HEK293 (cell line): ENCODE measurements around the gene SLC38A1.

ENCODE experiments used
- CTCF ChIA-PET: fragments of 350-600 bp; formaldehyde crosslinking; extraction: SDS; loops from one replicate; lab custom pipeline; 2021; ENCODE audit warnings: antibody characterized with exemption; lab: Yijun Ruan, JAX
- POLR2A ChIA-PET: fragments of 300-600 bp; formaldehyde crosslinking; extraction: SDS; loops from one replicate; lab custom pipeline; 2020; ENCODE audit warnings: antibody characterized with exemption, inconsistent platforms; lab: Yijun Ruan, JAX
- H3K27ac ChIP-seq: fragments of 200-500 bp; sonication (Bioruptor generic); 2 replicates; pipeline ENCODE4 v1.5.1; 2014; ENCODE audit warnings: low read depth, low read length, control low read depth, inconsistent platforms; ENCODE audit errors: extremely low read depth
- H3K36me3 ChIP-seq, 2 experiments: fragments of 200-500 bp in 1 of 2; sonication (Bioruptor generic) in 1 of 2; 1 replicate in 1 of 2; 2 replicates in 1 of 2; pipeline ENCODE4 v1.5.1; 2014 to 2017; ENCODE audit warnings: inconsistent platforms in 2 of 2, low read length in 2 of 2; ENCODE audit not compliant: control insufficient read depth in 2 of 2, insufficient read depth in 1 of 2
- H3K4me1 ChIP-seq: fragments of 200-500 bp; sonication (Bioruptor generic); 2 replicates; pipeline ENCODE4 v1.5.1; 2014; ENCODE audit warnings: mild to moderate bottlenecking, low read length, inconsistent platforms; ENCODE audit not compliant: control insufficient read depth, insufficient read depth
- H3K4me3 ChIP-seq: 2 replicates; pipeline ENCODE4 v1.5.1; 2011; ENCODE audit warnings: low read depth, mild to moderate bottlenecking, control low read depth, low read length, moderate library complexity
- H3K9me3 ChIP-seq: fragments of 200-500 bp; sonication (Bioruptor generic); 2 replicates; pipeline ENCODE4 v1.5.1; 2014; ENCODE audit warnings: low read depth, low read length, inconsistent platforms; ENCODE audit not compliant: control insufficient read depth, insufficient read depth
- BCL11A ChIP-seq: fragments of 450-650 bp; formaldehyde crosslinking; IDR thresholded peaks from 2 replicates; pipeline ENCODE4 v1.5.1; 2016; ENCODE audit warnings: low read depth, missing biosample characterization, missing genetic modification characterization
- KLF16 ChIP-seq: fragments of 450-650 bp; formaldehyde crosslinking; IDR thresholded peaks from 2 replicates; pipeline ENCODE4 v1.5.1; 2017; ENCODE audit warnings: missing biosample characterization, missing genetic modification characterization
- SETDB1 ChIP-seq: IDR thresholded peaks from one replicate; pipeline ENCODE4 v1.6.1; 2017; ENCODE audit warnings: mild to moderate bottlenecking, low read length, moderate library complexity, mixed read lengths; ENCODE audit not compliant: insufficient read length
- ZBTB20 ChIP-seq: fragments of 450-650 bp; formaldehyde crosslinking; IDR thresholded peaks from 2 replicates; pipeline ENCODE4 v1.5.1; 2016; ENCODE audit warnings: missing biosample characterization, missing genetic modification characterization
- ZBTB48 ChIP-seq: fragments of 450-650 bp; formaldehyde crosslinking; IDR thresholded peaks from 2 replicates; pipeline ENCODE4 v1.5.1; 2016; ENCODE audit warnings: missing biosample characterization, missing genetic modification characterization
- ZBTB49 ChIP-seq: fragments of 450-650 bp; formaldehyde crosslinking; IDR thresholded peaks from 2 replicates; pipeline ENCODE4 v1.5.1; 2016; ENCODE audit warnings: missing biosample characterization, missing genetic modification characterization, low read depth
- ZNF114 ChIP-seq: fragments of 450-650 bp; formaldehyde crosslinking; IDR thresholded peaks from 2 replicates; pipeline ENCODE4 v1.5.0; 2017; ENCODE audit warnings: missing biosample characterization, missing genetic modification characterization
- ZNF184 ChIP-seq: fragments of 450-650 bp; IDR thresholded peaks from 2 replicates; pipeline ENCODE4 v1.5.1; 2018; ENCODE audit warnings: missing biosample characterization, mild to moderate bottlenecking, missing genetic modification characterization
- ZNF214 ChIP-seq: fragments of 450-650 bp; formaldehyde crosslinking; IDR thresholded peaks from 2 replicates; pipeline ENCODE4 v1.5.1; 2017; ENCODE audit warnings: missing biosample characterization, mild to moderate bottlenecking, missing genetic modification characterization, borderline replicate concordance
- ZNF404 ChIP-seq: fragments of 450-650 bp; formaldehyde crosslinking; IDR thresholded peaks from 2 replicates; pipeline ENCODE4 v1.5.1; 2017; ENCODE audit warnings: missing biosample characterization, missing genetic modification characterization
- ZNF473 ChIP-seq: fragments of 450-650 bp; formaldehyde crosslinking; IDR thresholded peaks from 2 replicates; pipeline ENCODE4 v1.5.1; 2017; ENCODE audit warnings: missing biosample characterization, missing genetic modification characterization
- ZNF510 ChIP-seq: fragments of 450-650 bp; formaldehyde crosslinking; IDR thresholded peaks from 2 replicates; pipeline ENCODE4 v1.5.1; 2018; ENCODE audit warnings: mild to moderate bottlenecking, missing genetic modification characterization, missing biosample characterization; ENCODE audit not compliant: insufficient replicate concordance
- ZNF561 ChIP-seq: fragments of 450-650 bp; IDR thresholded peaks from 2 replicates; pipeline ENCODE4 v1.5.1; 2018; ENCODE audit warnings: missing biosample characterization, missing genetic modification characterization, borderline replicate concordance
- ZNF596 ChIP-seq: fragments of 450-650 bp; IDR thresholded peaks from 2 replicates; pipeline ENCODE4 v1.5.0; 2018; ENCODE audit warnings: missing biosample characterization, mild to moderate bottlenecking, missing genetic modification characterization, moderate library complexity
- ZNF623 ChIP-seq: fragments of 450-650 bp; formaldehyde crosslinking; IDR thresholded peaks from 2 replicates; pipeline ENCODE4 v1.5.1; 2016; ENCODE audit warnings: missing biosample characterization, missing genetic modification characterization
- ZNF664 ChIP-seq: fragments of 450-650 bp; formaldehyde crosslinking; IDR thresholded peaks from 2 replicates; pipeline ENCODE4 v1.5.1; 2016; ENCODE audit warnings: missing biosample characterization, missing genetic modification characterization
- ZNF768 ChIP-seq: fragments of 450-650 bp; formaldehyde crosslinking; IDR thresholded peaks from 2 replicates; pipeline ENCODE4 v1.5.1; 2018; ENCODE audit warnings: missing biosample characterization, mild to moderate bottlenecking, missing genetic modification characterization
- TF ChIP-seq, protein P1 (sequence below): fragments of 450-650 bp; formaldehyde crosslinking; IDR thresholded peaks from 2 replicates; pipeline ENCODE4 v1.5.1; 2016; ENCODE audit warnings: missing biosample characterization, missing genetic modification characterization
- TF ChIP-seq, protein P2 (sequence below): sonication (generic); formaldehyde crosslinking; IDR thresholded peaks from 2 replicates; pipeline ENCODE4 v1.8.1; 2022; ENCODE audit warnings: mild to moderate bottlenecking, moderate library complexity, missing genetic modification reagents
- TF ChIP-seq, protein P3 (sequence below): fragments of 450-650 bp; formaldehyde crosslinking; IDR thresholded peaks from 2 replicates; pipeline ENCODE4 v1.5.1; 2016; ENCODE audit warnings: missing biosample characterization, missing genetic modification characterization
- TF ChIP-seq, protein P4 (sequence below): fragments of 450-650 bp; formaldehyde crosslinking; IDR thresholded peaks from 2 replicates; pipeline ENCODE4 v1.5.1; 2016; ENCODE audit warnings: missing biosample characterization, missing genetic modification characterization

Gene SLC38A1

GRCh38 chr12:46234000-46234399, 34.8 kb downstream of the SLC38A1 start (continued):
- TF ChIP-seq ZNF214 (tag by site-specific recombination) = no peak
- TF ChIP-seq SETDB1 = no peak
- TF ChIP-seq ZBTB48 (tag by site-specific recombination) = no peak
- TF ChIP-seq, protein P1, sequence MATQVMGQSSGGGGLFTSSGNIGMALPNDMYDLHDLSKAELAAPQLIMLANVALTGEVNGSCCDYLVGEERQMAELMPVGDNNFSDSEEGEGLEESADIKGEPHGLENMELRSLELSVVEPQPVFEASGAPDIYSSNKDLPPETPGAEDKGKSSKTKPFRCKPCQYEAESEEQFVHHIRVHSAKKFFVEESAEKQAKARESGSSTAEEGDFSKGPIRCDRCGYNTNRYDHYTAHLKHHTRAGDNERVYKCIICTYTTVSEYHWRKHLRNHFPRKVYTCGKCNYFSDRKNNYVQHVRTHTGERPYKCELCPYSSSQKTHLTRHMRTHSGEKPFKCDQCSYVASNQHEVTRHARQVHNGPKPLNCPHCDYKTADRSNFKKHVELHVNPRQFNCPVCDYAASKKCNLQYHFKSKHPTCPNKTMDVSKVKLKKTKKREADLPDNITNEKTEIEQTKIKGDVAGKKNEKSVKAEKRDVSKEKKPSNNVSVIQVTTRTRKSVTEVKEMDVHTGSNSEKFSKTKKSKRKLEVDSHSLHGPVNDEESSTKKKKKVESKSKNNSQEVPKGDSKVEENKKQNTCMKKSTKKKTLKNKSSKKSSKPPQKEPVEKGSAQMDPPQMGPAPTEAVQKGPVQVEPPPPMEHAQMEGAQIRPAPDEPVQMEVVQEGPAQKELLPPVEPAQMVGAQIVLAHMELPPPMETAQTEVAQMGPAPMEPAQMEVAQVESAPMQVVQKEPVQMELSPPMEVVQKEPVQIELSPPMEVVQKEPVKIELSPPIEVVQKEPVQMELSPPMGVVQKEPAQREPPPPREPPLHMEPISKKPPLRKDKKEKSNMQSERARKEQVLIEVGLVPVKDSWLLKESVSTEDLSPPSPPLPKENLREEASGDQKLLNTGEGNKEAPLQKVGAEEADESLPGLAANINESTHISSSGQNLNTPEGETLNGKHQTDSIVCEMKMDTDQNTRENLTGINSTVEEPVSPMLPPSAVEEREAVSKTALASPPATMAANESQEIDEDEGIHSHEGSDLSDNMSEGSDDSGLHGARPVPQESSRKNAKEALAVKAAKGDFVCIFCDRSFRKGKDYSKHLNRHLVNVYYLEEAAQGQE (tag by site-specific recombination) = no peak
- TF ChIP-seq ZNF510 = no peak
- no peak for TF ChIP-seq ZNF114 (tag by site-specific recombination)
- TF ChIP-seq ZNF623 = no peak
- TF ChIP-seq, protein P2, sequence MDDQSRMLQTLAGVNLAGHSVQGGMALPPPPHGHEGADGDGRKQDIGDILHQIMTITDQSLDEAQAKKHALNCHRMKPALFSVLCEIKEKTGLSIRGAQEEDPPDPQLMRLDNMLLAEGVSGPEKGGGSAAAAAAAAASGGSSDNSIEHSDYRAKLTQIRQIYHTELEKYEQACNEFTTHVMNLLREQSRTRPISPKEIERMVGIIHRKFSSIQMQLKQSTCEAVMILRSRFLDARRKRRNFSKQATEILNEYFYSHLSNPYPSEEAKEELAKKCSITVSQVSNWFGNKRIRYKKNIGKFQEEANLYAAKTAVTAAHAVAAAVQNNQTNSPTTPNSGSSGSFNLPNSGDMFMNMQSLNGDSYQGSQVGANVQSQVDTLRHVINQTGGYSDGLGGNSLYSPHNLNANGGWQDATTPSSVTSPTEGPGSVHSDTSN (CRISPR knock-in tag) = no peak
- no peak for TF ChIP-seq ZNF596
- no peak for TF ChIP-seq ZBTB20
- TF ChIP-seq, all 188 proteins: peak for 0

- H3K36me3 ChIP-seq = peaks cover 0 to 19% of the 10 kb centered on the region in 2 experiments; a peak in 1 of 3 replicates
- H3K4me3 ChIP-seq = no peak overlapping the region
- no peaks in the 10 kb centered on the region for H3K9me3 ChIP-seq
- no peak overlapping the region for H3K27ac ChIP-seq
- ChIA-PET CTCF (interaction anchor here (0.6 to 0.8 kb wide), 2 partner anchors 9 to 612 kb away, joined by 3 read pairs; no protein-coding TSS in a partner anchor), POLR2A (no interaction called here)
- no peaks in the 10 kb centered on the region; the same call in 1 of the 2 replicates for H3K4me1 ChIP-seq
- TF ChIP-seq ZNF184 (tag by site-specific recombination) (no peak), ZNF664 (0 out of 2 replicates have a peak, but pooled peaks have one; percentile 6), ZNF404 (tag by site-specific recombination) (no peak), BCL11A (tag by site-specific recombination) (no peak)
Observed at GRCh38 chr12:46233423-46233822, 35.4 kb downstream of the SLC38A1 start.

DNA sequence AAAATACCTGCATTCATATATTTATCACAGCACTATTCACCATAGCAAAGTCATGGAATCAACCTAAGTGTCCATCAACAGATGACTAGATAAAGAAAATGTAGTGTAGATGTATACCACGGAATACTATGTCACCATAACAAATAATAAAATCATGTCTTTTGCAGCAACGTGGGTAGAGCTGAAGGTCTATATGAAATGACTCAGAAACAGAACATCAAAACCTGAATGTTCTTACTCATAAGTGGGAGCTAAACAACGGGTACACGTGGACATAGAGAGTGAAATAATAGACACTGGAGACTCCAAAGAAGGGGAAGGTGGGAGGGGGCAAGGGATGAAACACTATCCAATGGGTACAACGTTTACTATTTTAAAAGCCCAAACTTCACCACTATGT, 37.9 kb downstream of the SLC38A1 start:
- Histone ChIP-seq H3K36me3 (peaks cover 4 to 18% of the 10 kb centered on the region in 2 experiments; a peak in 2 of 3 replicates), H3K4me1 (no peaks in the 10 kb centered on the region; the same call in 1 of the 2 replicates), H3K9me3 (no peaks in the 10 kb centered on the region), H3K4me3 (no peak overlapping the region), H3K27ac (no peak overlapping the region)
- ChIA-PET CTCF (interaction anchor here (0.6 kb wide), 1 partner anchor 62 kb away, joined by 3 read pairs; no protein-coding TSS in a partner anchor), POLR2A (no interaction called here)
- TF ChIP-seq, protein P3, sequence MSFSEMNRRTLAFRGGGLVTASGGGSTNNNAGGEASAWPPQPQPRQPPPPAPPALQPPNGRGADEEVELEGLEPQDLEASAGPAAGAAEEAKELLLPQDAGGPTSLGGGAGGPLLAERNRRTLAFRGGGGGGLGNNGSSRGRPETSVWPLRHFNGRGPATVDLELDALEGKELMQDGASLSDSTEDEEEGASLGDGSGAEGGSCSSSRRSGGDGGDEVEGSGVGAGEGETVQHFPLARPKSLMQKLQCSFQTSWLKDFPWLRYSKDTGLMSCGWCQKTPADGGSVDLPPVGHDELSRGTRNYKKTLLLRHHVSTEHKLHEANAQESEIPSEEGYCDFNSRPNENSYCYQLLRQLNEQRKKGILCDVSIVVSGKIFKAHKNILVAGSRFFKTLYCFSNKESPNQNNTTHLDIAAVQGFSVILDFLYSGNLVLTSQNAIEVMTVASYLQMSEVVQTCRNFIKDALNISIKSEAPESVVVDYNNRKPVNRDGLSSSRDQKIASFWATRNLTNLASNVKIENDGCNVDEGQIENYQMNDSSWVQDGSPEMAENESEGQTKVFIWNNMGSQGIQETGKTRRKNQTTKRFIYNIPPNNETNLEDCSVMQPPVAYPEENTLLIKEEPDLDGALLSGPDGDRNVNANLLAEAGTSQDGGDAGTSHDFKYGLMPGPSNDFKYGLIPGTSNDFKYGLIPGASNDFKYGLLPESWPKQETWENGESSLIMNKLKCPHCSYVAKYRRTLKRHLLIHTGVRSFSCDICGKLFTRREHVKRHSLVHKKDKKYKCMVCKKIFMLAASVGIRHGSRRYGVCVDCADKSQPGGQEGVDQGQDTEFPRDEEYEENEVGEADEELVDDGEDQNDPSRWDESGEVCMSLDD = no peak
- TF ChIP-seq KLF16 (no peak), ZBTB49 (no peak), ZNF561 (tag by site-specific recombination) (no peak), ZNF768 (tag by site-specific recombination) (no peak), ZNF473 (no peak)
- TF ChIP-seq, protein P4, sequence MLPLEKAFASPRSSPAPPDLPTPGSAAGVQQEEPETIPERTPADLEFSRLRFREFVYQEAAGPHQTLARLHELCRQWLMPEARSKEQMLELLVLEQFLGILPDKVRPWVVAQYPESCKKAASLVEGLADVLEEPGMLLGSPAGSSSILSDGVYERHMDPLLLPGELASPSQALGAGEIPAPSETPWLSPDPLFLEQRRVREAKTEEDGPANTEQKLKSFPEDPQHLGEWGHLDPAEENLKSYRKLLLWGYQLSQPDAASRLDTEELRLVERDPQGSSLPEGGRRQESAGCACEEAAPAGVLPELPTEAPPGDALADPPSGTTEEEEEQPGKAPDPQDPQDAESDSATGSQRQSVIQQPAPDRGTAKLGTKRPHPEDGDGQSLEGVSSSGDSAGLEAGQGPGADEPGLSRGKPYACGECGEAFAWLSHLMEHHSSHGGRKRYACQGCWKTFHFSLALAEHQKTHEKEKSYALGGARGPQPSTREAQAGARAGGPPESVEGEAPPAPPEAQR = no peak
